Naive thymus-derived CD4-positive, alpha-beta T cell (primary cell): Measurements from ENCODE around the gene NR6A1. TPM values are rescaled to one million over a fixed set of nuclear protein-coding genes. Genes with fewer than 3 reads are reported as not detected.

ENCODE experiments used
- ATAC-seq: fragments of 150-1000 bp; cut with Tn5 transposase; 2 replicates; pipeline ENCODE4 v1.10.0; 2021; ENCODE audit warnings: mild to moderate bottlenecking, moderate library complexity
- CTCF ChIA-PET: fragments of 350-600 bp; sonication (Branson Sonifier 250); formaldehyde crosslinking; loops from one replicate; lab custom pipeline; 2021; ENCODE audit warnings: antibody characterized with exemption; lab: Charles Lee
- POLR2A ChIA-PET: fragments of 350-600 bp; sonication (Branson Sonifier 250); formaldehyde crosslinking; loops from one replicate; lab custom pipeline; 2021; ENCODE audit warnings: antibody characterized with exemption, inconsistent platforms; lab: Charles Lee
- DNase-seq, 9 donors: peaks; one replicate each; pipeline versions ENCODE4 v3.0.0 to v3.0.0-alpha.2; 2020 to 2022; ENCODE audit warnings: mixed read lengths in 1 of 9
- H3K27ac ChIP-seq: one replicate; pipeline ENCODE4 v1.7.0; 2013; ENCODE audit warnings: mild to moderate bottlenecking, low read depth, low read length, moderate library complexity
- H3K27me3 ChIP-seq, 2 donors: one replicate each; pipeline ENCODE4 v1.7.0; 2013; ENCODE audit warnings: low read length in 2 of 2, mild to moderate bottlenecking in 2 of 2, moderate library complexity in 2 of 2; ENCODE audit not compliant: control insufficient read depth in 2 of 2, insufficient read depth in 2 of 2
- H3K36me3 ChIP-seq, 3 experiments: 1 replicate in 2 of 3; 2 replicates in 1 of 3; pipeline ENCODE4 v1.7.0; 2013; ENCODE audit warnings: low read length in 3 of 3, mild to moderate bottlenecking in 3 of 3, moderate library complexity in 1 of 3; ENCODE audit not compliant: insufficient read depth in 3 of 3, control insufficient read depth in 2 of 3
- H3K4me1 ChIP-seq, 2 donors: one replicate each; pipeline ENCODE4 v1.7.0; 2013; ENCODE audit warnings: low read length in 2 of 2, mild to moderate bottlenecking in 2 of 2, moderate library complexity in 1 of 2; ENCODE audit not compliant: control insufficient read depth in 2 of 2, insufficient read depth in 2 of 2
- H3K4me3 ChIP-seq: 2 replicates; pipeline ENCODE4 v1.7.0; 2013; ENCODE audit warnings: mild to moderate bottlenecking, low read length
- H3K9me3 ChIP-seq, 3 experiments: 1 replicate in 2 of 3; 2 replicates in 1 of 3; pipeline ENCODE4 v1.7.0; 2013; ENCODE audit warnings: low read length in 3 of 3; ENCODE audit not compliant: control insufficient read depth in 2 of 3
- H3K27ac Mint-ChIP-seq, 9 donors: one replicate each; pipeline ENCODE4 v1.8.0; 2020 to 2022; ENCODE audit warnings: mixed read lengths in 9 of 9, mild to moderate bottlenecking in 8 of 9, moderate library complexity in 5 of 9, inconsistent platforms in 2 of 9
- H3K27me3 Mint-ChIP-seq, 5 donors: one replicate each; pipeline ENCODE4 v1.8.0; 2021 to 2022; ENCODE audit warnings: mixed read lengths in 5 of 5, mild to moderate bottlenecking in 1 of 5
- H3K36me3 Mint-ChIP-seq, 5 donors: one replicate each; pipeline ENCODE4 v1.8.0; 2020 to 2022; ENCODE audit warnings: mixed read lengths in 5 of 5, mild to moderate bottlenecking in 3 of 5, inconsistent platforms in 1 of 5
- H3K4me1 Mint-ChIP-seq, 7 donors: one replicate each; pipeline ENCODE4 v1.8.0; 2020 to 2022; ENCODE audit warnings: mixed read lengths in 7 of 7, mild to moderate bottlenecking in 3 of 7, inconsistent platforms in 1 of 7
- H3K4me3 Mint-ChIP-seq, 10 donors: one replicate each; pipeline ENCODE4 v1.8.0; 2020 to 2022; ENCODE audit warnings: mild to moderate bottlenecking in 10 of 10, mixed read lengths in 10 of 10, moderate library complexity in 6 of 10, inconsistent platforms in 2 of 10
- H3K9me3 Mint-ChIP-seq, 11 donors: one replicate each; pipeline ENCODE4 v1.8.0; 2020 to 2022; ENCODE audit warnings: mixed read lengths in 11 of 11, mild to moderate bottlenecking in 4 of 11, inconsistent platforms in 1 of 11, moderate library complexity in 1 of 11
- intact Hi-C, 2 donors: fragments of 100-400 bp; cut with micrococcal nuclease; formaldehyde crosslinking; loops; one replicate each; pipeline ENCODE4 v1.15.1; 2023
- polyA plus RNA-seq, 2 donors: library from polyadenylated mRNA; unstranded; fragments of 300-500 nt; fragmentation: Illumina TruSeq; gene quantifications; one replicate each; pipeline ENCODE4 v1.2.3, GENCODE V29; 2021
- total RNA-seq, 6 experiments: library from RNA in 5 of 6; stranded (reverse) in 5 of 6; gene quantifications; 1 replicate in 5 of 6; 2 replicates in 1 of 6; pipeline ENCODE4 v1.2.3 and lab custom pipeline; 2021 to 2026

Gene NR6A1
- total and polyA plus RNA-seq, 7 experiments from 2014 or later, result 0.21 to 0.78 (median 0.51) TPM; not detected in 4

DNA sequence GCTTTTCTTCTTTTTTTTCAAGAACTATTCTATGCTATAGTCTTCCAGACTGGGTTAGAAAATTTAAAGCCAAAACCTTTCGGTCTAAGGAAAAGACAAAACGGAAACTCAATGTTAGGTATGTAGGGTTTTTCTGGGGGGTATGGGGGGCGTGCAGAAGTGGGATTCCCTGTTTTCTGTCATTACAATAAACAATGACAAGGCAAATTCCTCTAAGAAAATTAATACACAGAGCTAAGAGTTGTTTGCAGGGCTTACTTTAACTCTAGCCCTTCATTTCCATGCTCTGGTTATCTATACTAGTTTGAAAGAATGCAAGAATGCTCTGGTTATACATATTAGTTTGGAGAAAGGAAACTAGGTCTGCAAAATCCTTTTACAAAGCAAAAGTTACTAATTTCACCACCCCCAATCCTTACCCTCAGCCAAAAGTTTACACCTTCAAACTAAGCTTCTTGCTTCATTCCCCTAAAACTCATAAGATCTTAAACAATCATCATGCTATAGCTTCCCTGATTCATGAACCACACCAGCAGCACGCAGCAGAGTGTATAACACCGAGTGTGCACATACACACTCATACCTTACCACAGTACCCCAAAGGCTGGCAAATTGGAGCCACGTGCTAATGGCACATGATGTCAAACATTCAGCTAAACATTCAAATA, 174.8 kb downstream of the NR6A1 start:
- H3K36me3 Mint-ChIP-seq, result peaks cover 0 to 4% (median 0%) of the 10 kb centered on the region in 5 donors
- ChIA-PET CTCF (interaction anchor here (1.2 kb wide), 1 partner anchor 21 kb away, joined by 3 read pairs; no protein-coding TSS in a partner anchor), POLR2A (no interaction called here)
- peaks cover 19 to 41% (median 37%) of the 10 kb centered on the region in 5 donors for H3K27me3 Mint-ChIP-seq
- intact Hi-C loops, result no loop called here
- no peaks in the 10 kb centered on the region for H3K9me3 ChIP-seq
- no peak overlapping the region for H3K4me3 Mint-ChIP-seq
- no peak overlapping the region for H3K4me3 ChIP-seq
- H3K36me3 ChIP-seq, result no peaks in the 10 kb centered on the region
- H3K9me3 Mint-ChIP-seq, result peaks cover 0 to 3% (median 0%) of the 10 kb centered on the region in 11 donors
- DNase-seq (no peak), ATAC-seq (no peak)
- H3K27me3 ChIP-seq, result no peaks in the 10 kb centered on the region
- no peak overlapping the region for H3K27ac Mint-ChIP-seq
- H3K4me1 Mint-ChIP-seq, result no peaks in the 10 kb centered on the region
- no peaks in the 10 kb centered on the region for H3K4me1 ChIP-seq
- H3K27ac ChIP-seq, result no peak overlapping the region

DNA sequence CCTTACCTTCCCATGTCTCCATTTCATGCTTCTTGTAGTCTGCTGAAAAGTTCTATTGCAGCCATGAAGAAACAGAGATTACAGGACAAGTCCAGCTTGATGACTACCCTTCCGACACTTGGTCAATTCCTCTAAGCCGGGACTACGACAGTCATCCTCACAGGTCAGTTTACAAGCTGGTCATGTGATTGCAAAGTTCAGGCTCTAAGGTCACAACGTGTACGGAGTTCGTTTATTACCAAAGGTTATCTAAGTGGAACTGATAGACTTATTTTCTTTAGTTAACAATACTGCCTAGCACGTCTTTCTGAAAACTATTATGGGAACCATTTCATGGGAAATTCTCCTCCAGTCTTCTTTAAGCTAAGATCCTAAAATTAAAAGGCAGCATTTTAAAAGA, 175.4 kb downstream of the NR6A1 start:
- Mint-ChIP-seq H3K36me3 (peaks cover 0 to 3% (median 0%) of the 10 kb centered on the region in 5 donors), H3K27ac (no peak overlapping the region), H3K9me3 (peaks cover 0 to 3% (median 0%) of the 10 kb centered on the region in 11 donors), H3K4me3 (no peak overlapping the region), H3K27me3 (peaks cover 19 to 39% (median 37%) of the 10 kb centered on the region in 5 donors), H3K4me1 (no peaks in the 10 kb centered on the region)
- DNase-seq (no peak), ATAC-seq (no peak)
- H3K4me1 ChIP-seq, result no peaks in the 10 kb centered on the region
- no peaks in the 10 kb centered on the region for H3K9me3 ChIP-seq
- POLR2A ChIA-PET, result no interaction called here
- no peaks in the 10 kb centered on the region for H3K27me3 ChIP-seq
- intact Hi-C loops, result no loop called here
- H3K4me3 ChIP-seq, result no peak overlapping the region
- CTCF ChIA-PET, result interaction anchor here (1.2 kb wide), 1 partner anchor 21 kb away, joined by 3 read pairs; no protein-coding TSS in a partner anchor
- H3K27ac ChIP-seq, result no peak overlapping the region
- no peaks in the 10 kb centered on the region for H3K36me3 ChIP-seq

GRCh38 chr9:124594673-124595072, 176.4 kb downstream of the NR6A1 start:
- intact Hi-C loops, result no loop called here
- Mint-ChIP-seq H3K27ac (no peak overlapping the region), H3K4me1 (no peaks in the 10 kb centered on the region), H3K9me3 (no peaks in the 10 kb centered on the region), H3K4me3 (no peak overlapping the region), H3K36me3 (no peaks in the 10 kb centered on the region), H3K27me3 (peaks cover 10 to 36% (median 33%) of the 10 kb centered on the region in 5 donors)
- ChIA-PET CTCF (interaction anchor here (1.4 kb wide), 1 partner anchor 23 kb away, joined by 5 read pairs; no protein-coding TSS in a partner anchor), POLR2A (no interaction called here)
- Histone ChIP-seq H3K36me3 (no peaks in the 10 kb centered on the region), H3K9me3 (no peaks in the 10 kb centered on the region), H3K4me3 (no peak overlapping the region), H3K27me3 (no peaks in the 10 kb centered on the region), H3K27ac (no peak overlapping the region), H3K4me1 (no peaks in the 10 kb centered on the region)
- ATAC-seq, result no peak
- no peak for DNase-seq

DNA sequence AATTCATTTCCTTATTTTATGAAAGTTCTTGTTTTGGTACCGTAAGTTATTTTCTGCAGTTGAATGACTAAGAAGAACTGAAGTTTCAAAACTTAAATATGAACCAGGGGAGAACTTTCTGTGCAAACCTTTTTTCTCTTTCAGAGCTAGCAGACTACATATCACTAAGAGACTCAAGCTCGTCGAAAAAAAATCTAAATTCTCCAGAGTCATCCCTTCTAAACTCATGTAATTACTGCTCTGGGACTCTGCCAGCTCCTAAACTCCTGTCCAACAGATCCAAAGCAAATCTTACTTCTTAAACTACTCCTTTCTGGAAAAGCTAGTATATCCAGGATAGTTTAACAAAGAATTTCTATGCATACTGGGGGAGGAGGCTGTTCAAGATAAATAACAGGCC, 176.9 kb downstream of the NR6A1 start:
- no peak overlapping the region for H3K27ac ChIP-seq
- ATAC-seq, result no peak
- no peaks in the 10 kb centered on the region for H3K36me3 Mint-ChIP-seq
- POLR2A ChIA-PET, result no interaction called here
- H3K27ac Mint-ChIP-seq, result no peak overlapping the region
- intact Hi-C loops, result no loop called here
- CTCF ChIA-PET, result interaction anchor here (1.4 kb wide), 1 partner anchor 23 kb away, joined by 5 read pairs; no protein-coding TSS in a partner anchor
- no peak for DNase-seq
- no peaks in the 10 kb centered on the region for H3K9me3 ChIP-seq
- H3K4me1 ChIP-seq, result no peaks in the 10 kb centered on the region
- peaks cover 9 to 36% (median 31%) of the 10 kb centered on the region in 5 donors for H3K27me3 Mint-ChIP-seq
- no peak overlapping the region for H3K4me3 ChIP-seq
- H3K9me3 Mint-ChIP-seq, result no peaks in the 10 kb centered on the region
- H3K36me3 ChIP-seq, result no peaks in the 10 kb centered on the region
- no peaks in the 10 kb centered on the region for H3K27me3 ChIP-seq
- no peak overlapping the region for H3K4me3 Mint-ChIP-seq
- H3K4me1 Mint-ChIP-seq, result no peaks in the 10 kb centered on the region

DNA sequence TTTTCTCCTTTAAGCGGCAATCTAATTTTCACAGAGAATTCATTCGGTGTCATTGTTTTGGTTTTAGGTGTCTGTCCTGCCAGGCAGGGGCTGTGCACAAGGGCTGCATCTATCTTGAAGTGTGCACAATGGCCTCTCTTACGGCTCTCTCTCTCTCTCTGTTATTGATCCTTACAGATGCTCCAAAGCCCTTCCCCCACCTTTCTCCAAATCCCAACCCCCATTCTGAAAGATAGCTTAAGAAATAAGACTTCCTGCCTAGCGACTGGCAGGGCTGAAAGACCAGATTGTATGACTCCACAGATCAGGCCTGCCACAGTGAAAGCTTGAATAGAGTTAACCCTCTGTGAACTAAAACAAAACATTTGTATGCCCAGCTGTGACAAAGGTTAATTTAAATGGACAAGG, 177.5 kb downstream of the NR6A1 start:
- DNase-seq, result no peak
- H3K4me1 ChIP-seq, result no peaks in the 10 kb centered on the region
- Mint-ChIP-seq H3K36me3 (no peaks in the 10 kb centered on the region), H3K4me1 (no peaks in the 10 kb centered on the region), H3K4me3 (no peak overlapping the region), H3K27me3 (peaks cover 9 to 33% (median 29%) of the 10 kb centered on the region in 5 donors), H3K27ac (no peak overlapping the region), H3K9me3 (no peaks in the 10 kb centered on the region)
- ChIA-PET CTCF (interaction anchor here (1.4 kb wide), 1 partner anchor 24 kb away, joined by 5 read pairs; no protein-coding TSS in a partner anchor), POLR2A (no interaction called here)
- intact Hi-C loops, result no loop called here
- no peak overlapping the region for H3K27ac ChIP-seq
- H3K9me3 ChIP-seq, result no peaks in the 10 kb centered on the region
- H3K4me3 ChIP-seq, result no peak overlapping the region
- no peaks in the 10 kb centered on the region for H3K27me3 ChIP-seq
- no peaks in the 10 kb centered on the region for H3K36me3 ChIP-seq
- no peak for ATAC-seq

GRCh38 chr9:124593200-124593599, 177.9 kb downstream of the NR6A1 start:
- no peak overlapping the region for H3K4me3 ChIP-seq
- no peak overlapping the region for H3K27ac ChIP-seq
- H3K9me3 ChIP-seq, result no peaks in the 10 kb centered on the region
- no peaks in the 10 kb centered on the region for H3K36me3 ChIP-seq
- Mint-ChIP-seq H3K27ac (no peak overlapping the region), H3K4me1 (no peaks in the 10 kb centered on the region), H3K4me3 (no peak overlapping the region), H3K9me3 (no peaks in the 10 kb centered on the region), H3K36me3 (no peaks in the 10 kb centered on the region), H3K27me3 (peaks cover 9 to 32% (median 28%) of the 10 kb centered on the region in 5 donors)
- DNase-seq, result no peak
- no peaks in the 10 kb centered on the region for H3K4me1 ChIP-seq
- H3K27me3 ChIP-seq, result no peaks in the 10 kb centered on the region
- intact Hi-C loops, result no loop called here
- ATAC-seq, result no peak
- ChIA-PET CTCF (no interaction called here), POLR2A (no interaction called here)
